Ammon's horn (tissue), 1 donor: ENCODE measurements around the gene ANKRD6.
A peak's percentile ranks its signal among the peaks of the same experiment; 100 is the strongest.
"Not testable (repeated sequence)": the region's sequence is repeated elsewhere in the genome, so short reads cannot be mapped to it uniquely, and the experiment has no call there.

ENCODE experiments used
- DNase-seq: peaks from one replicate; pipeline ENCODE4 v3.0.0-alpha.2; 2016; ENCODE audit warnings: low spot score

Gene ANKRD6

GRCh38 chr6:89432875-89433251 is at the start of gene ANKRD6:
ANKRD6 (plus strand) TSS chr6:89433152; CDS start chr6:89566977, 133,825 bp downstream.
- peak; percentile 65 for DNase-seq

GRCh38 chr6:89385156-89385667 is 47.7 kb upstream of the ANKRD6 start:
- DNase-seq, result no peak

- DNase-seq, result no peak
Observed at GRCh38 chr6:89385846-89386245, 47.1 kb upstream of the ANKRD6 start.

DNA sequence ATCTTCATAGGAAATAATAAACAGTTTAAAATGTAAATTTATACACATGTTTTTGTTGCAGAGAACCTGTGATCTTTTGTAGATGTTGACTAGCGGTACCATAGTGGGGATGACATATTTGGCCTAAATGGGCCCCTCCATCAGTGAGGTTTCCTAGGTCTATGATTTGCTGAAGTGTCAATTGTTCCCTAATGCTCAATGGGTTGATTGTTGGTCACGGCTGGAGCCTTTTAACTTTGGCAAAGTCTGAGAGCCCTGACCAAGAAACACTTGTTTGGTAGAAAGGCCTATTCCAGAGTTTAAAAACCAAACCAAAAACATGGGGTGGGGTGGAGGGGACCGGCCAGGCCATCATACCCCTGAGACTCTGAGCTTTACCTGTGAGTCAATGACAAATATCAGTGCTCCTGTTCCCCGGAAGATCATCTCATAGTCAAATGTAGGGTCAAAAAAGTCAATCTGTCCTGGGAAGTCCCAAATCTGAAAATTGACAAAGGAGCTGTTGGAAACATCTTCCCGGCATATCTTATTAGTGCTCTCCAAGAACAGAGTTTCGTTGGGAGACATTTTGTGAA is 45.9 kb upstream of the ANKRD6 start:
- no peak for DNase-seq

GRCh38 chr6:89387516-89388201 is 45.3 kb upstream of the ANKRD6 start:
- no peak for DNase-seq

DNA sequence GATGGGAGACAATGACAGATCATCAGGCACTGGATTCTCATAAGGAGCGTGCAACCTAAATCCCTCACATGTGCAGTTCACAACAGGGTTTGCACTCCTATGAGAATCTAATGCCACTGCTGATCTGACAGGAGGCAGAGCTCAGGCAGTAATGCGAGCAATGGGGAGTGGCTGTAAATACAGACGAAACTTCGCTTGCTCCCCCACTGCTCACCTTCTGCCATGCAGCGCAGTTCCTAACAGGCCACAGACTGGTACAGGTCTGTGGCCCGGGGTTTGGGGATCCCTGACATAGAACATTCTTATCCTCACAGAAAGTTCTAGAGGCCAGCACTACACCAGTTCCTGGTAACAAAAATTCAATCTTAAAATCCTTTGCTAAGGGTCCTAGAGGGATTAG is 44.1 kb upstream of the ANKRD6 start:
- DNase-seq, result no peak

DNA sequence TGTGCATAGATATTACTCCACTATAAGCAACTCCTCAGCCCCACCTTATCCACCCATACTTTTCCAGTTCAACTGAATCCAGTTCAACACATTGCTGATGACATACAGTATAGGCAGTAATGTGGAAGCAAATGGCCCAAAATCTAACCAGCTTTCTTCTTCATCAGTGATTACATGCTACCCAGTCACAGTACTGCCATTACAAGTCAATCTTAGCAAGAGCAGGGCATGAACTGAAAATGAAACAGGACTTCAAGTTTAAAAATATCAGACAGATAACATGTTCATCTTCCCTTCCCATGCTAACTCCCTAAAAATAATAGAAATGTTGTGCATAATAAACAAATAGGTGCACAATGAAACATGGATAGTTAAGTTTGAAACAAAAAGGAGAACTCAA is 40.1 kb upstream of the ANKRD6 start:
- no peak for DNase-seq

GRCh38 chr6:89393659-89394058 is 39.3 kb upstream of the ANKRD6 start:
- DNase-seq, result no peak

DNA sequence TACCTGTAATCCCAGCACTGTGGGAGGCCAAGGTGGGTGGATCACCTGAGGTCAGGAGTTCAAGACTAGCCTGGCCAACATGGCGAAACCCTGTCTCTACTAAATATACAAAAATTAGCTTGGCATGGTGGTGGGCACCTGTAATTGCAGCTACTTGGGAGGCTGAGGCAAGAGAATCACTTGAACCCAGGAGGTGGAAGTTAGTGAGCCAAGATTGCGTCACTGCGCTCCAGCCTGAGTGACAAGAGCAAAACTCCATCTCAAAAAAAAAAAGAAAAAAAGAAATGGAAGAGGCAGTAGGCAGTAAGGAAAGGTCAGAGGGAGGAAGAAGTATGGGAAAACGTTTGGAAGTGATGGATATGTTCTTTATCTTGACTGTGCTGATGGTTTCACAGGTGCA is 35.1 kb upstream of the ANKRD6 start:
- DNase-seq, result not testable (repeated sequence)

GRCh38 chr6:89398762-89399525 is 34.0 kb upstream of the ANKRD6 start:
- DNase-seq, result no peak

DNA sequence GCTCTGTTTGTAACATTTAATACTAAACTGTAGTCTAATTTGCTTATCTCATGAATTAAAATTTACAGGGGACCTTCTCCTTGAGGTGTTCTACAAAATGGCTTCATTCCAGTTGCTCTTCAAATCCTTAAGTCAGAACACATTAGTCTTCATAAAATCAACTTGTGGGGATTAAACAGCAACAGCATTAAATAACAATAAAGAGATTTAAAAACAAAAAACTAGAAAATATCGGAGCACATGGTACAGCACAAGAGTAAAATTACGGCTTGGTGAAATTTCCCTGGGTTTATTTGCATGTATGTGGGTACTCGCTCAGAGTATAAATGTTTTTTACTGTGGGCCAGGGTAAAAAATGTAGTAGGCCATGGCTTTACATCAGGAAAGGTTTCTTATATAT is 32.9 kb upstream of the ANKRD6 start:
- DNase-seq, result no peak

DNA sequence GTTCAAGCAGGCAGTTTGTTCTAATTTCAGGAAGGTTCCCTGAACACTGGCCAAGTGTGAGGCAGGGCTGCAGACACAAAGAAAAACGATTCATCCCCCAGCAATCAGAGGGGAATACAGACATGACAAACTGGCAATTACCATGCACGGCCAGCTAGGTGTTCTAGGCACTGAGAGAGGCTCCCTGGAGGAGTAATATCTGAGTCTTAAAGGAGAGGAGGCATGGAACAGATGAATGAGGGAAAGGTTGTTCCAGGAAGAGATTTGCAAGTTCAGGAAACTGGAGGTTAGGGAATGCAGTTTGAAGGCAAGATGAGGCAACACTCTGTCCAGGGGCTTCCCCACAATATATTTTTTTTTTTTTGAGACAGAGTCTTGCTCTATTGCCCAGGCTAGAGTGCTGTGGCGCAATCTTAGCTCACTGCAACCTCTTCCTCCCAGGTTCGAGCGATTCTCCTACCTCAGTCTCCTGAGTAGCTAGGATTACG is 32.0 kb upstream of the ANKRD6 start:
- DNase-seq, result peak; percentile 51

- no peak for DNase-seq
Observed at GRCh38 chr6:89402776-89403175, 30.2 kb upstream of the ANKRD6 start.

DNA sequence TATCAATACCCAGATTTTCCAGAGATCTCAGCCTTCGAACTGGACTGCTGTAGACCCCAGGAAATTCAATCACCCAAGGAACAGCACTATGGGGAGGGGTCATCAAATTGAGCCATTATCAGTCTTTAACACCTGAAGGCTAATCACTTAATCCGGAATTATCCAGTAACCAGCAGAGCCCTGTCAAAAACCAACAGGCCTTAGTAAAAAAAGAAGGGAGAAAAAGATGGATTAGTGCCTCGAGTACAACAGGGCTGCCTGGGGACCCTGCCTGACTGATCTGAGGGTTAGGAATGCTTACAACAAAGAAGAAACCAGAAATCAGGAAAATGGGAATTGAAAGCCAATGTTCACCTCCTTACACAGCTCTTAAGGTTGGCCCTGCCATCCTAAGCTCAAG is 28.4 kb upstream of the ANKRD6 start:
- DNase-seq, result no peak

GRCh38 chr6:89406141-89406540 is 26.8 kb upstream of the ANKRD6 start:
- DNase-seq, result no peak

DNA sequence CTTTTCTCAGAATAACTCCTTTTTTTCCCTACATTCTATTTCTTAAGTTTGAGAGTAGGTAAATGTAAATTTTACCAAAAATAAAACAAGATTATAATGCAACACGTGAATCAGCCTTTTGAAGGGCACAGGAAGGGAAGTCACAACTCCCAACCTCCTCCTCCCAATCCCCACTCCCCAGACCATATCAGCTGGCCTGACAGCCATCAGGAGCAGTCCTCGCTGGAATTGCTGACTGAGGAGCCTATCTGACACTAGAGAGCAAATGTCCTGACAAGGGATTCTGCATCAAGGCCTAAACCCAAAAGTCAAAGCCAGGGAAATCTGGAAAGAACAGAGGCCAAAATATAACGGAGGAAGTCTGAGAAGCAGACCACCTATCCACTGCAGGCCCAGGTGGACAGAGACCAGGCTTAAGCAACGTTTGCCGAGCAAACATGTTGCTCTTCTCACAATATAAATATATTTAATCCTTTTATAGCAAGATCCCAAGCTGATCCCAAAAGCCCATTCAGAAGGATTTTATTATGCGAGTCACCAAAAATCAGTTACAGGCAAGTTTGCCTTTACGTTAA is 23.4 kb upstream of the ANKRD6 start:
- DNase-seq, result no peak

GRCh38 chr6:89410231-89410761 is 22.7 kb upstream of the ANKRD6 start:
- no peak for DNase-seq

DNA sequence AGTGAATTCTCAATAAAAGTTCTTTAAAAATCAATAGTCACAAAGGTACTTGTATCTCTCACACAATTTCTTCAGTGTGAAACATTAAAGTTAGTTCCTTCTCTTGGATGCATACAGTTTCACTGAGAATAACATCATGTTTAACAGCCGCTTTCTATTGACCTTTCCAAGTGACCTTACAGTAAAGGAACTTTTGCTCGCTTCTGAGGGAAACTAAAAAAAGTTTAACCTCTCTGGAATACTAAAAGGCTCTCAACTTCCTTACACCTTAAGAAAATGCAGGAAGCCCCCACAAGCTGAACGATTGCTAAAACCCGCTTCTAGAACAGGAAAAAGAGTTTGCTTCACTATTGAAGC is 22.2 kb upstream of the ANKRD6 start:
- DNase-seq, result no peak

GRCh38 chr6:89411145-89412070 is 21.5 kb upstream of the ANKRD6 start:
- DNase-seq, result peak; percentile 50

DNA sequence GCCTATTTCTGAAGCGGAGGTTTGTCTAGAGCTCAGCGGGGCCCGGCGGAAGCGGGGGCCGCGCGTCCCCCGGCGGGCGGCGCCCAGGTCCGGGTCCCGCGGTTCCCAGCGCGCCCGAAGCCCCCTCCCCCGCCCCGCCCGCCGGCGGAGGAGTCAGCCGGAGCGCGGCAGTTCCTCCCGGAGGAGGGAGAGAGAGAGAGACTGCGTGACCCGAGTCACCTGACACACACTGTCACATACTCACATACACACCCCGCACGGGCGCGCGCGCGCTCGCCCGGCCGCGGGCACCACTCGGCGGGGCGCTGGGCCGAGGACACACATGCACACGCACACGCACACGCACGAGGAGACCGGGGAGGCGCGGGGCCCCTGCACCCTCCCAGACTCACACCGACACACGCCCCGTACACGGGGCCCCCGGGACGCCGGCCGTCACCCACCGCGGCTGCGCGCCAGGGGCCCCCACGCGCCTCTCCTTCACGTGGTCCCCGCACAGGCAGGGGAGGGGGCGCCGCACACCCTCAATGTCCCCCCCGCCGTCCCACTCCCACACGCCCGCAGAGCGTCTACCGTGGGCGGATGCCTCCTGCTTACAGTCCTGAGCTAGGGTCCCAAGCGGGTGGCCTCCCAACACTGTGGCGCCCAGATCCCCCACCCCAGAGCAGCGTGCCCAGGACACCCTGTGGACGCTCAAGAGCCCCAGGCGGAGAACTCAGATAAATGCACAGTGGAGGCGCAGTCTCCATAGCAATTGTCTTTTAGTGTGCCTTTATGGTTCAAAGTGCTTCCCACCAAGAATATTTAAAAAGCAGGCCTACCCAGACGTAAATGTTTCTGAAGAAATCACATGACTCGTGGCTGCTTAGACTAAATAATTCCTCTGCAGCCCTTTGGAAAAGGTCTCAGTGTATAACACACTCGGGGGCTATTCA is 20.6 kb upstream of the ANKRD6 start, which contains the start of gene RRAGD:
Gene RRAGD, minus strand, starts transcription at position 203 of the 935 bp plus-strand sequence. CDS start 280 bp downstream, outside the sequence.
- DNase-seq, result peak; percentile 90
